H1 (cell line): ENCODE results near the gene GABRQ. TPM values are rescaled to one million over a fixed set of nuclear protein-coding genes. Genes with fewer than 3 reads are reported as not detected.

ENCODE experiments used
- polyA plus RNA-seq, 7 experiments: library from polyadenylated mRNA; depleted of rRNA in 3 of 7; stranded (reverse) in 5 of 7; unstranded in 2 of 7; fragments of >200 nt in 5 of 7; fragments of 200-250 nt in 2 of 7; gene quantifications; 1 replicate in 5 of 7; 2 replicates in 1 of 7; 4 replicates in 1 of 7; pipeline versions ENCODE4 v1.2.1 to v1.2.3, GENCODE V29; 2011 to 2013; ENCODE audit warnings: missing spikeins in 2 of 7, mixed read lengths in 2 of 7
- total RNA-seq: library from RNA; stranded (reverse); fragmentation: NEBNext Ultra II Directional; extraction: Animal tissue kit (Norgen Biotek cat#: 25700); gene quantifications from 2 replicates; pipeline ENCODE4 v1.2.1, GENCODE V29; 2021

The GABRQ gene
- total and polyA plus RNA-seq, 2 of the 8 experiments (the other 6 are each of a cell fraction or from before 2014, with no cell fraction given): 6.3 to 9.6 TPM

Other genes with a start within 250 kb of the GABRQ start
- gene GABRA3, start 186.6 kb upstream of the GABRQ start, total RNA-seq: 6.5 and 6.8 TPM in 2 replicates
- 4.5 and 6.1 TPM in 2 replicates for gene GABRA3, start 186.6 kb upstream of the GABRQ start, polyA plus RNA-seq (2011; rRNA removed)
- not detected in 2 replicates for gene MAGEA3, start 60.9 kb downstream of the GABRQ start, total RNA-seq
- gene MAGEA3, start 60.9 kb downstream of the GABRQ start, polyA plus RNA-seq (2011; rRNA removed): 0.06 TPM in 1 of 2 replicates, not detected in the other
- gene CSAG2, start 71.4 kb downstream of the GABRQ start, total RNA-seq: not detected in 2 replicates
- gene CSAG2, start 71.4 kb downstream of the GABRQ start, polyA plus RNA-seq (2011; rRNA removed): 0.17 and 0.39 TPM in 2 replicates
- 0.29 TPM in 1 of 2 replicates, not detected in the other for gene MAGEA2B, start 76.7 kb downstream of the GABRQ start, total RNA-seq
- gene MAGEA2B, start 76.7 kb downstream of the GABRQ start, polyA plus RNA-seq (2011; rRNA removed): 1.3 and 1.6 TPM in 2 replicates
- not detected in 2 replicates for gene CSAG1, start 95.8 kb downstream of the GABRQ start, total RNA-seq
- gene CSAG1, start 95.8 kb downstream of the GABRQ start, polyA plus RNA-seq (2011; rRNA removed): not detected in 2 replicates
- not detected in 2 replicates for gene MAGEA12, start 95.9 kb downstream of the GABRQ start, total RNA-seq
- not detected in 2 replicates for gene MAGEA12, start 95.9 kb downstream of the GABRQ start, polyA plus RNA-seq (2011; rRNA removed)
- not detected in 2 replicates for gene MAGEA2, start 115.9 kb downstream of the GABRQ start, total RNA-seq
- 0.77 and 1.4 TPM in 2 replicates for gene MAGEA2, start 115.9 kb downstream of the GABRQ start, polyA plus RNA-seq (2011; rRNA removed)
- gene CSAG3, start 121.3 kb downstream of the GABRQ start, total RNA-seq: not detected in 2 replicates
- 0.12 and 0.20 TPM in 2 replicates for gene CSAG3, start 121.3 kb downstream of the GABRQ start, polyA plus RNA-seq (2011; rRNA removed)
- not detected in 2 replicates for gene MAGEA6, start 131.8 kb downstream of the GABRQ start, total RNA-seq
- 0.08 and 0.17 TPM in 2 replicates for gene MAGEA6, start 131.8 kb downstream of the GABRQ start, polyA plus RNA-seq (2011; rRNA removed)
- 24.2 and 24.3 TPM in 2 replicates for gene CETN2, start 192.9 kb downstream of the GABRQ start, total RNA-seq
- gene CETN2, start 192.9 kb downstream of the GABRQ start, polyA plus RNA-seq (2011; rRNA removed): 7.6 and 13.1 TPM in 2 replicates
- 30.5 and 31.5 TPM in 2 replicates for gene NSDHL, start 193.2 kb downstream of the GABRQ start, total RNA-seq
- gene NSDHL, start 193.2 kb downstream of the GABRQ start, polyA plus RNA-seq (2011; rRNA removed): 26.8 and 34.6 TPM in 2 replicates